Gastrocnemius medialis (tissue), 4 donors: ENCODE data around the gene TPD52L1. TPM values are rescaled to one million over a fixed set of nuclear protein-coding genes. Genes with fewer than 3 reads are reported as not detected.

Experiments used
- ATAC-seq, 2 donors: fragments of 150-250 bp; one replicate each; pipeline ENCODE4 v1.9.1; 2016
- DNase-seq, 2 donors: peaks; one replicate each; pipeline ENCODE4 v3.0.0-alpha.2; 2019
- H3K27ac ChIP-seq, 4 donors: fragments of 200-600 bp; sonication (generic); 1 replicate in 1 of 4; 2 replicates in 3 of 4; pipeline ENCODE4 v1.5.1; 2016 to 2018; ENCODE audit warnings: mild to moderate bottlenecking in 2 of 4, moderate library complexity in 1 of 4
- H3K27me3 ChIP-seq, 3 donors: fragments of 200-600 bp; sonication (generic) in 2 of 3; 1 replicate in 1 of 3; 2 replicates in 2 of 3; pipeline versions ENCODE4 v1.5.1 to v1.6.0; 2016 to 2019; ENCODE audit warnings: mild to moderate bottlenecking in 1 of 3, moderate library complexity in 1 of 3
- H3K36me3 ChIP-seq, 2 donors: fragments of 200-600 bp; sonication (generic) in 1 of 2; one replicate each; pipeline ENCODE4 v1.5.1; 2017 to 2018
- H3K4me1 ChIP-seq, 2 donors: fragments of 200-600 bp; sonication (generic) in 1 of 2; one replicate each; pipeline ENCODE4 v1.5.1; 2016 to 2017; ENCODE audit warnings: mild to moderate bottlenecking in 2 of 2
- H3K4me3 ChIP-seq, 4 donors: fragments of 200-600 bp; sonication (generic) in 3 of 4; 1 replicate in 1 of 4; 2 replicates in 3 of 4; pipeline ENCODE4 v1.5.1; 2016 to 2019; ENCODE audit warnings: mild to moderate bottlenecking in 2 of 4
- H3K9me3 ChIP-seq, 3 donors: fragments of 200-600 bp; sonication (generic) in 2 of 3; 1 replicate in 1 of 3; 2 replicates in 2 of 3; pipeline ENCODE4 v1.5.1; 2016 to 2019
- POLR2A ChIP-seq, 2 donors: fragments of 450-650 bp; IDR thresholded peaks; one replicate each; pipeline ENCODE4 v1.6.1; 2017; ENCODE audit warnings: antibody characterized with exemption in 2 of 2, mild to moderate bottlenecking in 2 of 2, moderate library complexity in 2 of 2
- in situ Hi-C, 4 donors: fragments of 200-750 bp; cut with MboI; loops; one replicate each; pipeline versions ENCODE4 v1.15.0 to v1.8.0; 2017; ENCODE audit warnings: low sequenced_read_pairs in 4 of 4
- intact Hi-C: fragments of 100-400 bp; cut with DNase I; formaldehyde crosslinking; loops from one replicate; pipeline ENCODE4 v1.15.1; 2023; ENCODE audit warnings: low total_unique reads
- total RNA-seq, 4 donors: library from RNA; depleted of rRNA; stranded (reverse); fragments of >200 nt; gene quantifications; one replicate each; pipeline versions ENCODE4 v1.1.0 to v1.2.3, GENCODE V29; 2016
- TF ChIP-seq, protein P1 (sequence below), 5 experiments: fragments of 450-650 bp in 3 of 5; fragments of 200-600 bp in 2 of 5; sonication (generic) in 2 of 5; IDR thresholded peaks in 4 of 5; conservative IDR thresholded peaks in 1 of 5; 1 replicate in 4 of 5; 2 replicates in 1 of 5; pipeline ENCODE4 v1.5.1; 2016 to 2019; ENCODE audit warnings: antibody characterized with exemption in 5 of 5, mild to moderate bottlenecking in 3 of 5, moderate library complexity in 3 of 5

Gene TPD52L1, protein sequence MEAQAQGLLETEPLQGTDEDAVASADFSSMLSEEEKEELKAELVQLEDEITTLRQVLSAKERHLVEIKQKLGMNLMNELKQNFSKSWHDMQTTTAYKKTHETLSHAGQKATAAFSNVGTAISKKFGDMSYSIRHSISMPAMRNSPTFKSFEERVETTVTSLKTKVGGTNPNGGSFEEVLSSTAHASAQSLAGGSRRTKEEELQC
- total RNA-seq, result 100 to 1,000 TPM in 3 of 4 donors, 10 to 100 TPM in 1; 47.6 to 152 (median 123) TPM

GRCh38 chr6:125153391-125154117, at the start of gene TPD52L1:
TPD52L1 (plus strand) TSS chr6:125153773; CDS start chr6:125153952, 179 bp downstream.
- ATAC-seq, result peak; percentile 71 to 73
- Histone ChIP-seq H3K4me1 (peaks cover 37 to 45% of the 10 kb centered on the region in 2 donors), H3K4me3 (peak within 1 kb of the TSS; percentile 65 to 93 (median 86)), H3K27ac (peak within 1 kb of the TSS; percentile 89 to 94 (median 94)), H3K27me3 (no peaks in the 10 kb centered on the region), H3K9me3 (no peaks in the 10 kb centered on the region), H3K36me3 (no peaks in the 10 kb centered on the region)
- TF ChIP-seq, protein P1, sequence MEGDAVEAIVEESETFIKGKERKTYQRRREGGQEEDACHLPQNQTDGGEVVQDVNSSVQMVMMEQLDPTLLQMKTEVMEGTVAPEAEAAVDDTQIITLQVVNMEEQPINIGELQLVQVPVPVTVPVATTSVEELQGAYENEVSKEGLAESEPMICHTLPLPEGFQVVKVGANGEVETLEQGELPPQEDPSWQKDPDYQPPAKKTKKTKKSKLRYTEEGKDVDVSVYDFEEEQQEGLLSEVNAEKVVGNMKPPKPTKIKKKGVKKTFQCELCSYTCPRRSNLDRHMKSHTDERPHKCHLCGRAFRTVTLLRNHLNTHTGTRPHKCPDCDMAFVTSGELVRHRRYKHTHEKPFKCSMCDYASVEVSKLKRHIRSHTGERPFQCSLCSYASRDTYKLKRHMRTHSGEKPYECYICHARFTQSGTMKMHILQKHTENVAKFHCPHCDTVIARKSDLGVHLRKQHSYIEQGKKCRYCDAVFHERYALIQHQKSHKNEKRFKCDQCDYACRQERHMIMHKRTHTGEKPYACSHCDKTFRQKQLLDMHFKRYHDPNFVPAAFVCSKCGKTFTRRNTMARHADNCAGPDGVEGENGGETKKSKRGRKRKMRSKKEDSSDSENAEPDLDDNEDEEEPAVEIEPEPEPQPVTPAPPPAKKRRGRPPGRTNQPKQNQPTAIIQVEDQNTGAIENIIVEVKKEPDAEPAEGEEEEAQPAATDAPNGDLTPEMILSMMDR (IDR thresholded peaks at IDR 0.05 in 4 of 5, conservative IDR thresholded peaks at IDR 0.05 in 1 of 5), result peak; percentile 89 to 95 (median 92)
- TF ChIP-seq POLR2A (IDR thresholded peaks at IDR 0.05), result peak; percentile 71 to 77
- DNase-seq, result peak; percentile 88 to 93
- intact Hi-C loops (loop anchor here (2.0 to 10.0 kb wide), 5 partner anchors 39 to 595 kb away; partner anchors contain the start of gene HEY2), in situ Hi-C loops (loop anchor here (5.0 to 25.0 kb wide), 5 partner anchors 109 to 611 kb away; partner anchors contain the start of gene HDDC2 (in 3 of the 4))

DNA sequence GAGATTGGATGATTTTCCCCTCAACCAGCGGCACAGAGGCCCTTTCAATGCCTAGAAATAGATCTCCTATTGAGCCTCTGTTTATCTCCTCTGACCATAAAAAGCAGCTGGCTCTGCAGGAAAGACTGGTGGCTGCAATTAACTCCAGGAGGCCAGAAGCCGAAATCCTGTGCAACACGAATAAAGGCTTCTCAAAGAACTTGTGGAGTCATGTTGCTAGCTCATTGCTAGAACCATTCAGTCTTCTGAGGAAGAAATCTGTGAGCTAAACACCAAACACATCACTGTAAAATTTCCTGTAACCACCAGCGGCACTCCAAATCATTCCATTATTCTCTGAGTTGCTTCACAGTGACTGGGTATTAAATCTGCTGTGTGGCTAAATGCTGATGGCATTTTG, 49.1 kb upstream of the TPD52L1 start:
- no peak for ATAC-seq

GRCh38 chr6:125107048-125107447, 46.5 kb upstream of the TPD52L1 start:
- H3K4me3 ChIP-seq, result no peak overlapping the region
- in situ Hi-C loops, result no loop called here
- peaks cover 0 to 9% (median 0%) of the 10 kb centered on the region in 3 donors for H3K9me3 ChIP-seq
- intact Hi-C loops, result no loop called here
- no peaks in the 10 kb centered on the region for H3K27me3 ChIP-seq
- no peak for TF ChIP-seq POLR2A (IDR thresholded peaks at IDR 0.05)
- TF ChIP-seq, protein P1 (IDR thresholded peaks at IDR 0.05 in 4 of 5, conservative IDR thresholded peaks at IDR 0.05 in 1 of 5), result no peak
- no peak for DNase-seq
- no peak for ATAC-seq
- H3K36me3 ChIP-seq, result no peaks in the 10 kb centered on the region
- no peak overlapping the region for H3K27ac ChIP-seq
- peaks cover 0 to 6% of the 10 kb centered on the region in 2 donors for H3K4me1 ChIP-seq

More for the DNA sequence above, 49.1 kb upstream of the TPD52L1 start:
- H3K27me3 ChIP-seq, result no peaks in the 10 kb centered on the region
- no peak for TF ChIP-seq POLR2A (IDR thresholded peaks at IDR 0.05)
- TF ChIP-seq, protein P1 (IDR thresholded peaks at IDR 0.05 in 4 of 5, conservative IDR thresholded peaks at IDR 0.05 in 1 of 5), result no peak
- no peak for DNase-seq
- in situ Hi-C loops (no loop called here), intact Hi-C loops (no loop called here)
- no peak overlapping the region for H3K4me3 ChIP-seq
- H3K27ac ChIP-seq, result no peak overlapping the region
- no peaks in the 10 kb centered on the region for H3K36me3 ChIP-seq
- no peaks in the 10 kb centered on the region for H3K9me3 ChIP-seq
- H3K4me1 ChIP-seq, result peaks cover 0 to 6% of the 10 kb centered on the region in 2 donors

GRCh38 chr6:125107896-125108295, 45.7 kb upstream of the TPD52L1 start:
- peaks cover 0 to 6% of the 10 kb centered on the region in 2 donors for H3K4me1 ChIP-seq
- no peaks in the 10 kb centered on the region for H3K36me3 ChIP-seq
- H3K27ac ChIP-seq, result no peak overlapping the region
- no peak for TF ChIP-seq POLR2A (IDR thresholded peaks at IDR 0.05)
- TF ChIP-seq, protein P1 (IDR thresholded peaks at IDR 0.05 in 4 of 5, conservative IDR thresholded peaks at IDR 0.05 in 1 of 5), result no peak
- H3K4me3 ChIP-seq, result no peak overlapping the region
- intact Hi-C loops, result no loop called here
- DNase-seq (no peak), ATAC-seq (no peak)
- H3K9me3 ChIP-seq, result peaks cover 0 to 9% (median 0%) of the 10 kb centered on the region in 3 donors
- no peaks in the 10 kb centered on the region for H3K27me3 ChIP-seq
- in situ Hi-C loops, result no loop called here
